Measurements from ENCODE around the gene GCLC.

The GCLC gene

DNA sequence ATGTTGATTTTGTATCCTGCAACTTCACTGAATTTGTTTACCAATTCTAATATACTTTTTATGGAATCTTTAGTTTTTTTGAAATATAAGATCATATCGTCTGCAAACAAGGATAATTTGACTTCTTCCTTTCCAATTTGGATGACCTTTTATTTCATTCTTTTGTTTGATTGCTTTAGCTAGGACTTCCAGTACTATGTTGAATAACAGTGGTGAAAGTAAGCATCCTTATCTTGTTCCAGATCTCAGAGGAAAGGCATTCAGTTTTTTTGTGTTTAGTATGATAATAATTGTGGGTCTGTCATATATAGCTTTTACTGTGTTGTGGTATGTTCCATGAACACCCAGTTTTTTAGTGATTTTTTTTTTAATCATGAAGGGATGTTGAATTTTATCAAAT lies 75.7 kb downstream of the GCLC start:
- Histone ChIP-seq H3K4me3 (ENCODE audit: severe bottlenecking) (no peak overlapping the region), H3K4me1 (ENCODE audit: insufficient read depth, poor library complexity, severe bottlenecking) (peaks cover 13% of the 10 kb centered on the region), H3K27ac (ENCODE audit: poor library complexity, severe bottlenecking) (no peak overlapping the region), H3K36me3 (ENCODE audit: low read depth) (no peaks in the 10 kb centered on the region), H3K9me3 (ENCODE audit: severe bottlenecking) (no peaks in the 10 kb centered on the region), H3K27me3 (ENCODE audit: insufficient read depth, poor library complexity, severe bottlenecking) (no peaks in the 10 kb centered on the region)
- ATAC-seq (ENCODE audit: low read depth) = no peak
- DNase-seq (ENCODE audit: low spot score) = no peak
- TF ChIP-seq, protein P1, sequence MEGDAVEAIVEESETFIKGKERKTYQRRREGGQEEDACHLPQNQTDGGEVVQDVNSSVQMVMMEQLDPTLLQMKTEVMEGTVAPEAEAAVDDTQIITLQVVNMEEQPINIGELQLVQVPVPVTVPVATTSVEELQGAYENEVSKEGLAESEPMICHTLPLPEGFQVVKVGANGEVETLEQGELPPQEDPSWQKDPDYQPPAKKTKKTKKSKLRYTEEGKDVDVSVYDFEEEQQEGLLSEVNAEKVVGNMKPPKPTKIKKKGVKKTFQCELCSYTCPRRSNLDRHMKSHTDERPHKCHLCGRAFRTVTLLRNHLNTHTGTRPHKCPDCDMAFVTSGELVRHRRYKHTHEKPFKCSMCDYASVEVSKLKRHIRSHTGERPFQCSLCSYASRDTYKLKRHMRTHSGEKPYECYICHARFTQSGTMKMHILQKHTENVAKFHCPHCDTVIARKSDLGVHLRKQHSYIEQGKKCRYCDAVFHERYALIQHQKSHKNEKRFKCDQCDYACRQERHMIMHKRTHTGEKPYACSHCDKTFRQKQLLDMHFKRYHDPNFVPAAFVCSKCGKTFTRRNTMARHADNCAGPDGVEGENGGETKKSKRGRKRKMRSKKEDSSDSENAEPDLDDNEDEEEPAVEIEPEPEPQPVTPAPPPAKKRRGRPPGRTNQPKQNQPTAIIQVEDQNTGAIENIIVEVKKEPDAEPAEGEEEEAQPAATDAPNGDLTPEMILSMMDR (IDR thresholded peaks at IDR 0.05; ENCODE audit: poor library complexity, severe bottlenecking) = no peak

DNA sequence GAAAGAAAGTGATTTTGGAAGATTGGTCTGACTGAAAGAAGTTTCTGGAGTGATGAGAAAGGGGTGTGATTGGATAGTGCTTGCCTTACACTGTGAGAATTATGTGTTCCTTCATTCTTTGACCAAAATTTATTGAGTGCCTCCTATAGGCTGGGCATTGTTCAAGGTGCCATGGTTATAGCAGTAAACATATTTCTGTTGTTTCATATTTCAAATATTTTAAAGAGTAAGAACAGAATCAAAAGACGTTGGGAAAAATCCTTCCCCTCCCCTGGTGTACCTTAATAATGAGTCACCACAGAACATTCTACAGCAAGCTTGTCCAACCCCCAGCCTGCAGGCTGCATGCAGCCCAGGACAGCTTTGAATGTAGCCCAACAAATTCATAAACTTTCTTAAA lies 78.6 kb downstream of the GCLC start:
- TF ChIP-seq, protein P1 (IDR thresholded peaks at IDR 0.05; ENCODE audit: poor library complexity, severe bottlenecking) = no peak
- ATAC-seq (ENCODE audit: low read depth) = peak; percentile 89

DNA sequence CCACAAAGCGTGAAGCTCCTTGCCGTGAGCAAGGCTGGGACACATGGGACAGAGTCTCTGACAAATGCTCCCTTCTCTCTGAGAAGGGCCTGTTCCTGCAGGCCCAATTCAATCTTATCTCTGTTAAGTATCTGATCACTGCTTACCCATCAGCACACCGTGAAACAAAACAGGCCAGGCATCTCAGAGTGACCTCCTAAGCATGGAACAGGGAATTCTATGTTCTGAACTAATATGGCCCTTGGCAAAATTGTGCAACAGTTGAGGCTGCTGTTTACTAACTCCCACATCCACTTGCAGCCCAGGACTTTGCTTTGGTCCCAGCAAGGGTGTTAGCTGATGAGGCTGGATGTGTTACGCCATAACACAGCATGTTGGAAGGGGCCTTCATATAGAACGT lies 79.2 kb downstream of the GCLC start:
- peak overlapping the region; percentile 56 for H3K27ac ChIP-seq (ENCODE audit: poor library complexity, severe bottlenecking)
- DNase-seq (ENCODE audit: low spot score) = no peak

More for the DNA sequence above, 78.6 kb downstream of the GCLC start:
- H3K4me1 ChIP-seq (ENCODE audit: insufficient read depth, poor library complexity, severe bottlenecking) = peaks cover 13% of the 10 kb centered on the region
- no peaks in the 10 kb centered on the region for H3K27me3 ChIP-seq (ENCODE audit: insufficient read depth, poor library complexity, severe bottlenecking)
- peak overlapping the region; percentile 56 for H3K27ac ChIP-seq (ENCODE audit: poor library complexity, severe bottlenecking)
- no peak overlapping the region for H3K4me3 ChIP-seq (ENCODE audit: severe bottlenecking)
- no peaks in the 10 kb centered on the region for H3K9me3 ChIP-seq (ENCODE audit: severe bottlenecking)
- no peak for DNase-seq (ENCODE audit: low spot score)
- H3K36me3 ChIP-seq (ENCODE audit: low read depth) = no peaks in the 10 kb centered on the region

DNA sequence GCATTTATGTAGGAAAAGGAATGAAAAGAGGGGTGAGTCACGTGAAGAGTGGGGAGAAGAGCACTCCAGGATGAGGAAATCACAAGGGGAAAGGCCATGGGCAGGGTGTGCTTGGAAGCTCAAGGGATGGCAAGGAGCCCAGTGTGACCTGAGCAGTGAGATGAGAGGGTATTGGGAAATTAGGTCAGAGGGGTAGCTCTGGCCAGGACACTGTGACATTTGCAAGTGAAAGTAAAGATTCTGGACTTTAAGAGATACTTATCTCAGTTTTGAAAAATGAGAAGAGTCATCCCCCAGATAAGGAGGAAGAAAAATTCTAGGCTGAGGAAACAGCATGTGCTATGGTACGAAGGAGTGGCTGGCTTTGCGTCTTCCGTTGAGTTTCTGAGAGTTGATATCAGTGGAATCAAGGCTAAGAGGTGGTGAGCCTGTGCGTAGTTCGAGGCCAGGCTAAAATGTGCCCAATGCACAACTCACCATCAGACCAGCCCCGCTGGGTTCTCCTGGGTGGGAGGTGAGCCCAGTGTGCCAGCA lies 79.9 kb downstream of the GCLC start:
- peaks cover 13% of the 10 kb centered on the region for H3K4me1 ChIP-seq (ENCODE audit: insufficient read depth, poor library complexity, severe bottlenecking)
- no peak overlapping the region for H3K4me3 ChIP-seq (ENCODE audit: severe bottlenecking)
- peak overlapping the region; percentile 56 for H3K27ac ChIP-seq (ENCODE audit: poor library complexity, severe bottlenecking)
- no peaks in the 10 kb centered on the region for H3K36me3 ChIP-seq (ENCODE audit: low read depth)
- H3K27me3 ChIP-seq (ENCODE audit: insufficient read depth, poor library complexity, severe bottlenecking) = no peaks in the 10 kb centered on the region
- no peaks in the 10 kb centered on the region for H3K9me3 ChIP-seq (ENCODE audit: severe bottlenecking)
- ATAC-seq (ENCODE audit: low read depth) (peak; percentile 28; the same call in 1 of the 3 replicates), DNase-seq (ENCODE audit: low spot score) (no peak)
- TF ChIP-seq, protein P1 (IDR thresholded peaks at IDR 0.05; ENCODE audit: poor library complexity, severe bottlenecking) = no peak

More for the DNA sequence above, 79.2 kb downstream of the GCLC start:
- Histone ChIP-seq H3K4me1 (ENCODE audit: insufficient read depth, poor library complexity, severe bottlenecking) (peaks cover 13% of the 10 kb centered on the region), H3K27me3 (ENCODE audit: insufficient read depth, poor library complexity, severe bottlenecking) (no peaks in the 10 kb centered on the region), H3K4me3 (ENCODE audit: severe bottlenecking) (no peak overlapping the region), H3K36me3 (ENCODE audit: low read depth) (no peaks in the 10 kb centered on the region), H3K9me3 (ENCODE audit: severe bottlenecking) (no peaks in the 10 kb centered on the region)
- ATAC-seq (ENCODE audit: low read depth) = peak; percentile 62
- TF ChIP-seq, protein P1 (IDR thresholded peaks at IDR 0.05; ENCODE audit: poor library complexity, severe bottlenecking) = no peak

DNA sequence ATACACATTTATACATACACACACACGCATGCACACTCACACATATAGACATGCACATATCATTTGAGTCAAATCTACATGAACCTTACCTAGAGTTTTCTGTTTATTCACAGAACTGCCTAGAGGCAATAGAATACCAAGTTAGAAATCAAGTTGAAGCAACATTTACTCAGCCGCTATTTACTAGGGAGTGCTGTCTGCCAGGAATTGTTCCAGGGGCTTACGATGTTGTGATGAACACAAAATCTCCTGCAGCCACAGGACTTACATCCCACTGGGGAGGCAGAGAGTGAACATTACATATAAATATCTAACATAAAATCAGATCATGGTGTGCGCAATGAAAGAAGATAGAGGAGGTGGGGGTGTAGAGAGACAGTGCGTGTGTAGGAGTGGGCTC lies 80.4 kb downstream of the GCLC start:
- Histone ChIP-seq H3K27ac (ENCODE audit: poor library complexity, severe bottlenecking) (no peak overlapping the region), H3K27me3 (ENCODE audit: insufficient read depth, poor library complexity, severe bottlenecking) (no peaks in the 10 kb centered on the region), H3K4me3 (ENCODE audit: severe bottlenecking) (no peak overlapping the region)

More for the DNA sequence above, 80.4 kb downstream of the GCLC start:
- Histone ChIP-seq H3K9me3 (ENCODE audit: severe bottlenecking) (no peaks in the 10 kb centered on the region), H3K36me3 (ENCODE audit: low read depth) (no peaks in the 10 kb centered on the region), H3K4me1 (ENCODE audit: insufficient read depth, poor library complexity, severe bottlenecking) (peaks cover 13% of the 10 kb centered on the region)
- TF ChIP-seq, protein P1 (IDR thresholded peaks at IDR 0.05; ENCODE audit: poor library complexity, severe bottlenecking) = no peak
- ATAC-seq (ENCODE audit: low read depth) (no peak), DNase-seq (ENCODE audit: low spot score) (no peak)

Data from RWPE2 (cell line).